ENCODE measurements around the gene PAK5.

GRCh38 chr20:9550871-9551270 lies 288.0 kb downstream of the PAK5 start:
- TF ChIP-seq POLR2AphosphoS5 (IDR thresholded peaks at IDR 0.05; ENCODE audit: low read depth, low read length) (no peak), REST (IDR thresholded peaks at IDR 0.05; ENCODE audit: insufficient read depth in 1 of 2, low read depth in 2 of 2, low read length in 2 of 2) (no peak), SIN3A (IDR thresholded peaks at IDR 0.05; ENCODE audit: borderline replicate concordance, insufficient read depth, low read length) (no peak), TAF1 (IDR thresholded peaks at IDR 0.05; ENCODE audit: borderline replicate concordance, insufficient read depth, low read length) (no peak)

Data from PFSK-1 (cell line).